Memory B cell (primary cell): ENCODE measurements around the gene ADGRF3.

Experiments used
- ATAC-seq: fragments of 150-1000 bp; cut with Tn5 transposase; 2 replicates; pipeline ENCODE4 v1.10.0; 2021; ENCODE audit warnings: low read depth, mild to moderate bottlenecking, moderate library complexity
- DNase-seq, 2 donors: peaks; one replicate each; pipeline ENCODE4 v3.0.0; 2022; ENCODE audit warnings: low spot score in 2 of 2
- H3K27ac Mint-ChIP-seq: one replicate; pipeline ENCODE4 v1.8.0; 2022; ENCODE audit warnings: mild to moderate bottlenecking, moderate library complexity, mixed read lengths
- H3K27me3 Mint-ChIP-seq: one replicate; pipeline ENCODE4 v1.8.0; 2022; ENCODE audit warnings: mixed read lengths
- H3K36me3 Mint-ChIP-seq: one replicate; pipeline ENCODE4 v1.8.0; 2022; ENCODE audit warnings: mild to moderate bottlenecking, mixed read lengths
- H3K4me1 Mint-ChIP-seq: one replicate; pipeline ENCODE4 v1.8.0; 2022; ENCODE audit warnings: mixed read lengths
- H3K4me3 Mint-ChIP-seq: one replicate; pipeline ENCODE4 v1.8.0; 2022; ENCODE audit warnings: mild to moderate bottlenecking, moderate library complexity, mixed read lengths
- H3K9me3 Mint-ChIP-seq: one replicate; pipeline ENCODE4 v1.8.0; 2022; ENCODE audit warnings: mixed read lengths

ADGRF3 gene

GRCh38 chr2:26297061-26297460 lies 49.5 kb downstream of the ADGRF3 start:
- Mint-ChIP-seq H3K4me3 (no peak overlapping the region), H3K36me3 (no peaks in the 10 kb centered on the region), H3K27me3 (no peaks in the 10 kb centered on the region), H3K4me1 (no peaks in the 10 kb centered on the region), H3K9me3 (no peaks in the 10 kb centered on the region), H3K27ac (peak overlapping the region; percentile 7)
- no peak for DNase-seq
- ATAC-seq: no peak

GRCh38 chr2:26295511-26295910 lies 51.1 kb downstream of the ADGRF3 start:
- ATAC-seq (no peak), DNase-seq (no peak)
- Mint-ChIP-seq H3K4me1 (no peaks in the 10 kb centered on the region), H3K36me3 (no peaks in the 10 kb centered on the region), H3K27me3 (no peaks in the 10 kb centered on the region), H3K27ac (no peak overlapping the region), H3K4me3 (no peak overlapping the region), H3K9me3 (no peaks in the 10 kb centered on the region)

- DNase-seq: no peak
- H3K27ac Mint-ChIP-seq: no peak overlapping the region
- no peaks in the 10 kb centered on the region for H3K27me3 Mint-ChIP-seq
- peaks cover 4% of the 10 kb centered on the region for H3K36me3 Mint-ChIP-seq
- no peak for ATAC-seq
- H3K4me3 Mint-ChIP-seq: no peak overlapping the region
- no peaks in the 10 kb centered on the region for H3K9me3 Mint-ChIP-seq
- H3K4me1 Mint-ChIP-seq: no peaks in the 10 kb centered on the region
Observed at GRCh38 chr2:26292646-26293045, 53.9 kb downstream of the ADGRF3 start.

- Mint-ChIP-seq H3K27me3 (no peaks in the 10 kb centered on the region), H3K36me3 (peaks cover 14% of the 10 kb centered on the region), H3K27ac (no peak overlapping the region), H3K4me3 (no peak overlapping the region), H3K4me1 (no peaks in the 10 kb centered on the region), H3K9me3 (no peaks in the 10 kb centered on the region)
- ATAC-seq: no peak
- DNase-seq: no peak
Observed at GRCh38 chr2:26290001-26290400, 56.6 kb downstream of the ADGRF3 start.

GRCh38 chr2:26285931-26286330 lies 60.7 kb downstream of the ADGRF3 start:
- Mint-ChIP-seq H3K9me3 (no peaks in the 10 kb centered on the region), H3K4me3 (no peak overlapping the region), H3K27ac (no peak overlapping the region), H3K4me1 (no peaks in the 10 kb centered on the region), H3K36me3 (peaks cover 30% of the 10 kb centered on the region), H3K27me3 (no peaks in the 10 kb centered on the region)
- ATAC-seq: no peak
- DNase-seq: no peak

GRCh38 chr2:26284132-26284531 lies 62.5 kb downstream of the ADGRF3 start:
- ATAC-seq (no peak), DNase-seq (no peak)
- Mint-ChIP-seq H3K27me3 (no peaks in the 10 kb centered on the region), H3K9me3 (no peaks in the 10 kb centered on the region), H3K27ac (no peak overlapping the region), H3K4me1 (no peaks in the 10 kb centered on the region), H3K4me3 (no peak overlapping the region), H3K36me3 (peaks cover 35% of the 10 kb centered on the region)

GRCh38 chr2:26283606-26284005 lies 63.0 kb downstream of the ADGRF3 start:
- Mint-ChIP-seq H3K27ac (no peak overlapping the region), H3K36me3 (peaks cover 41% of the 10 kb centered on the region)

GRCh38 chr2:26281226-26281625 lies 65.4 kb downstream of the ADGRF3 start:
- Mint-ChIP-seq H3K4me3 (no peak overlapping the region), H3K9me3 (no peaks in the 10 kb centered on the region), H3K27me3 (no peaks in the 10 kb centered on the region), H3K4me1 (no peaks in the 10 kb centered on the region), H3K27ac (peak overlapping the region; percentile 16), H3K36me3 (peaks cover 36% of the 10 kb centered on the region)
- DNase-seq (no peak), ATAC-seq (no peak)

More at GRCh38 chr2:26283606-26284005, 63.0 kb downstream of the ADGRF3 start:
- no peak for ATAC-seq
- Mint-ChIP-seq H3K4me1 (no peaks in the 10 kb centered on the region), H3K9me3 (no peaks in the 10 kb centered on the region), H3K4me3 (no peak overlapping the region), H3K27me3 (no peaks in the 10 kb centered on the region)
- no peak for DNase-seq

- H3K9me3 Mint-ChIP-seq: no peaks in the 10 kb centered on the region
- peaks cover 36% of the 10 kb centered on the region for H3K36me3 Mint-ChIP-seq
- H3K27ac Mint-ChIP-seq: no peak overlapping the region
- H3K4me3 Mint-ChIP-seq: no peak overlapping the region
- H3K4me1 Mint-ChIP-seq: no peaks in the 10 kb centered on the region
- DNase-seq: no peak
- ATAC-seq: no peak
- no peaks in the 10 kb centered on the region for H3K27me3 Mint-ChIP-seq
Observed at GRCh38 chr2:26279886-26280285, 66.7 kb downstream of the ADGRF3 start.

- Mint-ChIP-seq H3K9me3 (no peaks in the 10 kb centered on the region), H3K36me3 (peaks cover 32% of the 10 kb centered on the region), H3K4me1 (peaks cover 3% of the 10 kb centered on the region), H3K27me3 (no peaks in the 10 kb centered on the region), H3K4me3 (no peak overlapping the region), H3K27ac (no peak overlapping the region)
- ATAC-seq: no peak
- DNase-seq: no peak
Observed at GRCh38 chr2:26276484-26277227, 69.9 kb downstream of the ADGRF3 start.

- H3K27me3 Mint-ChIP-seq: no peaks in the 10 kb centered on the region
- no peaks in the 10 kb centered on the region for H3K9me3 Mint-ChIP-seq
- H3K36me3 Mint-ChIP-seq: peaks cover 19% of the 10 kb centered on the region
- DNase-seq: no peak
- no peak overlapping the region for H3K27ac Mint-ChIP-seq
- ATAC-seq: no peak
- no peak overlapping the region for H3K4me3 Mint-ChIP-seq
- H3K4me1 Mint-ChIP-seq: peaks cover 13% of the 10 kb centered on the region
Observed at GRCh38 chr2:26274058-26274613, 72.5 kb downstream of the ADGRF3 start.

- peaks cover 13% of the 10 kb centered on the region for H3K36me3 Mint-ChIP-seq
- no peaks in the 10 kb centered on the region for H3K9me3 Mint-ChIP-seq
- DNase-seq (no peak), ATAC-seq (no peak)
- H3K4me1 Mint-ChIP-seq: peaks cover 13% of the 10 kb centered on the region
- no peak overlapping the region for H3K27ac Mint-ChIP-seq
- no peak overlapping the region for H3K4me3 Mint-ChIP-seq
- no peaks in the 10 kb centered on the region for H3K27me3 Mint-ChIP-seq
Observed at GRCh38 chr2:26273501-26273900, 73.1 kb downstream of the ADGRF3 start.

- no peaks in the 10 kb centered on the region for H3K27me3 Mint-ChIP-seq
- H3K9me3 Mint-ChIP-seq: no peaks in the 10 kb centered on the region
- no peak for DNase-seq
- ATAC-seq: no peak
- H3K36me3 Mint-ChIP-seq: peaks cover 17% of the 10 kb centered on the region
- H3K4me1 Mint-ChIP-seq: peaks cover 13% of the 10 kb centered on the region
- H3K4me3 Mint-ChIP-seq: no peak overlapping the region
- peak overlapping the region; percentile 39 for H3K27ac Mint-ChIP-seq
Observed at GRCh38 chr2:26270373-26270772, 76.2 kb downstream of the ADGRF3 start.

- H3K9me3 Mint-ChIP-seq: no peaks in the 10 kb centered on the region
- no peaks in the 10 kb centered on the region for H3K27me3 Mint-ChIP-seq
- peaks cover 13% of the 10 kb centered on the region for H3K36me3 Mint-ChIP-seq
- peaks cover 13% of the 10 kb centered on the region for H3K4me1 Mint-ChIP-seq
- H3K27ac Mint-ChIP-seq: peak overlapping the region; percentile 39
- no peak overlapping the region for H3K4me3 Mint-ChIP-seq
- ATAC-seq (peak; percentile 93), DNase-seq (peak in 1 of 2 donors; percentile 7)
Observed at GRCh38 chr2:26269571-26270158, 76.9 kb downstream of the ADGRF3 start.
